ENCODE measurements around the gene UBTD2. TPM values are rescaled to one million over a fixed set of nuclear protein-coding genes. Genes with fewer than 3 reads are reported as not detected.

UBTD2 gene
- total and polyA plus RNA-seq, 10 of the 15 experiments (the other 5 are each of a cell fraction or from before 2014, with no cell fraction given): 7.7 to 30.5 (median 19.4) TPM

DNA sequence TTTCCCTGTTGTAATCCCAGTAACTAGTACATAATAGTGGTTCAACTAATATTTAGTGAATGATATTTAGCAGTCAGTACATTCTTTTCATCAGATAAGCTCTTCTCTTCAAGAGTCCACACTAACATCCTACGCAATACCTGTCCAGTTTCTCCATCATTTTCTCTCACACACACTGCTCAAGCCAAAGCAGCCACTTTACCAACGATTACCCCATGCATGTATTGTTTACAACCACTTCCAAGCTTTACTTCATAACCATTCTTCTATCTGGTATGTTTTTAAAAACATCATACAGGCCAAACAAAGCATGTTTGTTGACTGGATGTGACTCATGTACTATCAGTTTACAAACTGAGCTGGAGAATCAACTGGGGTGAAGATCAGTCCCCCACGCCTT is 7.3 kb downstream of the UBTD2 start (continued):
- TF ChIP-seq SMC3 (IDR thresholded peaks at IDR 0.05; ENCODE audit: borderline replicate concordance, low read length): no peak
- TF ChIP-seq RCOR1 (conservative IDR thresholded peaks at IDR 0.05; ENCODE audit: low read depth, low read length): no peak
- TF ChIP-seq ATF3 (IDR thresholded peaks at IDR 0.05; ENCODE audit: borderline replicate concordance, extremely low read depth, low read depth, low read length): no peak
- no peak for TF ChIP-seq CEBPB (IDR thresholded peaks at IDR 0.05; ENCODE audit: borderline replicate concordance in 1 of 2, low read depth in 2 of 2, low read length in 2 of 2)

GRCh38 chr5:172274951-172275753 is 8.4 kb downstream of the UBTD2 start:
- ChIA-PET SMC1A (ENCODE audit: uncharacterized antibody, unreplicated experiment) (interaction anchor here (0.6 to 0.8 kb wide), 2 partner anchors 8 to 68 kb away, joined by 3 to 4 read pairs; partner anchors contain the start of gene UBTD2), POLR2A (no interaction called here), CTCF (no interaction called here), RAD21 (ENCODE audit: unreplicated experiment) (interaction anchor here (1.0 kb wide), 1 partner anchor 10 kb away, joined by 3 read pairs; no protein-coding TSS in a partner anchor)
- Histone ChIP-seq H3K4me1 (ENCODE audit: control insufficient read depth, insufficient read depth, low read length) (peaks cover 17% of the 10 kb centered on the region), H3K4me2 (ENCODE audit: control insufficient read depth, insufficient read depth) (peak overlapping the region; percentile 51), H3K9ac (ENCODE audit: control insufficient read depth, insufficient read depth, low read length) (no peak overlapping the region; the same call in 1 of the 2 replicates), H3K4me3 (peak overlapping the region; percentile 49; the same call in 1 of the 2 replicates), H3K27ac (ENCODE audit: control insufficient read depth, insufficient read depth) (peak overlapping the region; percentile 66), H4K20me1 (ENCODE audit: control insufficient read depth, insufficient read depth) (no peaks in the 10 kb centered on the region), H3K27me3 (replicated peaks in 1 of 2; ENCODE audit: control insufficient read depth in 2 of 2, insufficient read depth in 2 of 2, low read length in 1 of 2) (no peaks in the 10 kb centered on the region), H3K36me3 (ENCODE audit: control insufficient read depth in 2 of 2, insufficient read depth in 2 of 2, low read length in 1 of 2) (peaks cover 0 to 9% of the 10 kb centered on the region in 2 experiments; a peak in 1 of 4 replicates), H3K79me2 (ENCODE audit: control insufficient read depth, insufficient read depth, low read length) (peaks cover 92% of the 10 kb centered on the region), H2AFZ (ENCODE audit: control insufficient read depth, low read depth, low read length) (peak overlapping the region; percentile 5), H3K9me3 (replicated peaks; ENCODE audit: control insufficient read depth, insufficient read depth, low read length) (peaks cover 11% of the 10 kb centered on the region; the same call in 2 of the 3 replicates)
- peak; percentile 55 for DNase-seq (ENCODE audit: low read depth, low spot score)
- peak; percentile 79 for ATAC-seq
- intact Hi-C loops (cut with micrococcal nuclease; ENCODE audit: unreplicated experiment): loop anchor here (2.0 to 5.0 kb wide), 2 partner anchors 38 to 50 kb away; no protein-coding TSS in a partner anchor
- in situ Hi-C loops (cut with MboI): loop anchor here (25.0 kb wide), 1 partner anchor 863 kb away; the partner anchor contains the start of gene FGF18
- WGBS (ENCODE audit: insufficient coverage, insufficient replicate concordance, low lambda C conversion rate, missing lambda C conversion rate): 56% methylated on average over 14 of the region's 14 CpGs
- FAIRE-seq: no peak
- TSS peak; percentile 30 for BruUV-seq (replicated peaks)
- TF ChIP-seq EGR1 (IDR thresholded peaks at IDR 0.05; ENCODE audit: borderline replicate concordance in 1 of 2, low read depth in 2 of 2, low read length in 2 of 2): 0 out of 3 replicates have a peak, but pooled peaks of 1 of the 2 experiments have one; percentile 21
- TF ChIP-seq, protein P1, sequence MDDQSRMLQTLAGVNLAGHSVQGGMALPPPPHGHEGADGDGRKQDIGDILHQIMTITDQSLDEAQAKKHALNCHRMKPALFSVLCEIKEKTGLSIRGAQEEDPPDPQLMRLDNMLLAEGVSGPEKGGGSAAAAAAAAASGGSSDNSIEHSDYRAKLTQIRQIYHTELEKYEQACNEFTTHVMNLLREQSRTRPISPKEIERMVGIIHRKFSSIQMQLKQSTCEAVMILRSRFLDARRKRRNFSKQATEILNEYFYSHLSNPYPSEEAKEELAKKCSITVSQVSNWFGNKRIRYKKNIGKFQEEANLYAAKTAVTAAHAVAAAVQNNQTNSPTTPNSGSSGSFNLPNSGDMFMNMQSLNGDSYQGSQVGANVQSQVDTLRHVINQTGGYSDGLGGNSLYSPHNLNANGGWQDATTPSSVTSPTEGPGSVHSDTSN (IDR thresholded peaks at IDR 0.05; ENCODE audit: insufficient replicate concordance, low read depth, low read length): no peak
- TF ChIP-seq JUNB (IDR thresholded peaks at IDR 0.05): peak; percentile 19; the same call in 1 of the 2 replicates
- 0 out of 2 replicates have a peak, but pooled peaks have one; percentile 5 for TF ChIP-seq CREM (IDR thresholded peaks at IDR 0.05; ENCODE audit: low read depth)
- peak; percentile 38; the same call in 1 of the 2 replicates for TF ChIP-seq ZBED1 (IDR thresholded peaks at IDR 0.05; ENCODE audit: borderline replicate concordance)
- TF ChIP-seq CBX5 (IDR thresholded peaks at IDR 0.05; ENCODE audit: low read depth): peak; percentile 95
- TF ChIP-seq KLF5 (IDR thresholded peaks at IDR 0.05; ENCODE audit: partially characterized antibody): peak; percentile 67
- 0 out of 2 replicates have a peak, but pooled peaks have one; percentile 31 for TF ChIP-seq RELB (IDR thresholded peaks at IDR 0.05; ENCODE audit: low read depth)
- TF ChIP-seq BCL3 (IDR thresholded peaks at IDR 0.05; ENCODE audit: borderline replicate concordance, insufficient read depth, low read depth, low read length, poor library complexity, severe bottlenecking): peak; percentile 41
- no peak for TF ChIP-seq TBL1XR1 (IDR thresholded peaks at IDR 0.05; ENCODE audit: low read depth, low read length)
